IMR-90 (cell line): ENCODE measurements around the gene ZNG1A.
"Not testable (repeated sequence)": the region's sequence is repeated elsewhere in the genome, so short reads cannot be mapped to it uniquely, and the experiment has no call there.

ENCODE experiments used
- POLR2A ChIP-seq: IDR thresholded peaks from 2 replicates; pipeline ENCODE4 v1.6.1; 2012; ENCODE audit warnings: mild to moderate bottlenecking, low read depth, low read length
- RAD21 ChIP-seq: IDR thresholded peaks from 2 replicates; pipeline ENCODE4 v1.6.1; 2012; ENCODE audit warnings: low read length, improper control_type of control experiment
- TF ChIP-seq, protein P1 (sequence below): conservative IDR thresholded peaks from 2 replicates; pipeline ENCODE4 v1.5.1; 2012; ENCODE audit warnings: mild to moderate bottlenecking, low read depth, low read length, improper control_type of control experiment

DNA sequence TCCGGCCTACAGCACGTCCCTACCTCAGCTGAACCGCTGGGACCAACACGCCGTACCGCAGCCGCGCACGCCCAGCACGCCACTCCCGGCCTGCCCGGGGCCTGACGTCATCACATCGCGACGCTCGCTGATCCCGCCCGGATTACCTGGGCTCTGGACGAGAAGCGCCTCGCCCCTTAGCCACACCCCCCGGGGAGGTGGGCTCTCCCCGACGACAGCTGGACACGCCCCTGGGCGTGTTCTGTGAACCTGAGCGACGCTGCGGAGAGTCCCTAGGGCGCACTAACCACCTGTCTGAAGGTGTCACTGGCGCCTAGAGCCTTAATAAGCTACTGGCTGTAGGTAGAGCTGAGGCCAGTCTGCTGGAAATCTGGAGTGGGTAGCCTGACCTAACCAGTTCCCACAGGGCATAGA lies at the start of gene ZNG1A:
- not testable (repeated sequence) for TF ChIP-seq RAD21, POLR2A
- TF ChIP-seq, protein P1, sequence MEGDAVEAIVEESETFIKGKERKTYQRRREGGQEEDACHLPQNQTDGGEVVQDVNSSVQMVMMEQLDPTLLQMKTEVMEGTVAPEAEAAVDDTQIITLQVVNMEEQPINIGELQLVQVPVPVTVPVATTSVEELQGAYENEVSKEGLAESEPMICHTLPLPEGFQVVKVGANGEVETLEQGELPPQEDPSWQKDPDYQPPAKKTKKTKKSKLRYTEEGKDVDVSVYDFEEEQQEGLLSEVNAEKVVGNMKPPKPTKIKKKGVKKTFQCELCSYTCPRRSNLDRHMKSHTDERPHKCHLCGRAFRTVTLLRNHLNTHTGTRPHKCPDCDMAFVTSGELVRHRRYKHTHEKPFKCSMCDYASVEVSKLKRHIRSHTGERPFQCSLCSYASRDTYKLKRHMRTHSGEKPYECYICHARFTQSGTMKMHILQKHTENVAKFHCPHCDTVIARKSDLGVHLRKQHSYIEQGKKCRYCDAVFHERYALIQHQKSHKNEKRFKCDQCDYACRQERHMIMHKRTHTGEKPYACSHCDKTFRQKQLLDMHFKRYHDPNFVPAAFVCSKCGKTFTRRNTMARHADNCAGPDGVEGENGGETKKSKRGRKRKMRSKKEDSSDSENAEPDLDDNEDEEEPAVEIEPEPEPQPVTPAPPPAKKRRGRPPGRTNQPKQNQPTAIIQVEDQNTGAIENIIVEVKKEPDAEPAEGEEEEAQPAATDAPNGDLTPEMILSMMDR, result not testable (repeated sequence)
